DMS 273 treated with DMSO at 0.1 percent for 48 hours (cell line): ENCODE data around the gene PSME1.

ENCODE experiments used
- DNase-seq: peaks from one replicate; lab custom pipeline; 2025; lab: John Stamatoyannopoulos, UW

PSME1 gene

DNA sequence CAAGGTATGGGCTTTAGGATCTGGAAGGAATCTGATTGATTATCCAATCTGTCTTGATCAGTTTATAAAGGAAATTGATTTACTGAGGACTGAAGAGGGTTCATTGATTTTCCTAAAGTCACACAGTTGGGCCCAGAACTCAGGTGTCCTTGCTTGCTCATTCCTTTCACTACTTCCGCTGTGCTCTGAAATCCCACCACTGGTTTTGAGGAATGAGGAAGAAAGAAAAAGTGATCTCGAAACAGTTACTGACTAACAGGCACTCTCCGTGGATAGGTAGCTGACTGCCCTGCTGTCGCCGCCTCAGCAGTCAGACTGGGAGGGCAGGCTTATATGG is 5.6 kb upstream of the PSME1 start, which contains the start of gene FITM1:
Gene FITM1, plus strand, starts transcription at position 280 of the 337 bp plus-strand sequence. CDS start 905 bp downstream, outside the sequence.
- no peak for DNase-seq

DNA sequence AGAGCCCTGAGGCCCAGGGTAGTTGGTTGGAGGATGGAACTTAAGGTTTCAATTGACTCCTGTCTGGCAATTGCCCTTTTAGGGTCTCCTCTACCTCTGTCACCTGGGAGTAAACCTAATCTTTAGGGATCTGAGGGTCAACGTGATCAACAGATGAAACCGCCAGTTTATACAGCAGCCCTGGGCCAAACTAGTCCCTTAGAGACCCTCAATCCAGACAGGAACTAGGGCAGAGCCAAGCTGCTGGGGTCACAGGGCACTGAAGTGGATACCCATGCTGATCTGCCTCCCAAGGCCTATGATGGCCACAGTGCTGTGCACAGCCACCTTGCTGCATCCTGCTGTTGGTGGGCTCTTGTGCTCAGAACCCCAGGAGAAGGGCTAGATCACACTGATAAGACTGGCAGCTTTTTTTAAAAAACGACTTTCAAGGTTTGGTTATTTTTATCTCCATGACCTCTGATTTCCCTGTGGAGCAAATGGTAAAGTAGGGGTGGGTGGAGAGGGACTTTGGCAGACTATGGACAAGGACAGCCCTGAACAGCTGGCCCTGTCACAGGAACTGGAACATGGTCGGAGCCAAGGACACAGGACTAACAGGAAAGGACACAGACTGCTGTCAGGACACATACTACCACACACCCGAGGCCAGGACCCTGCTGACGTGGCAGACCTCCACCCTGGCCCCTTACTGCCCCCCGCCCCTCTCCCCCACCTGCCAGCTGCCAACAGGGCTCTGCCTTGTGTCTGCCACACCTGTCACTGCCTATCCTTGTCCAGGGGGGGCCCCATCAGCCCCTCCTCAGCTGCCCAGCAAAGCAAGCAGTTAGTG is 5.1 kb upstream of the PSME1 start:
- no peak for DNase-seq

DNA sequence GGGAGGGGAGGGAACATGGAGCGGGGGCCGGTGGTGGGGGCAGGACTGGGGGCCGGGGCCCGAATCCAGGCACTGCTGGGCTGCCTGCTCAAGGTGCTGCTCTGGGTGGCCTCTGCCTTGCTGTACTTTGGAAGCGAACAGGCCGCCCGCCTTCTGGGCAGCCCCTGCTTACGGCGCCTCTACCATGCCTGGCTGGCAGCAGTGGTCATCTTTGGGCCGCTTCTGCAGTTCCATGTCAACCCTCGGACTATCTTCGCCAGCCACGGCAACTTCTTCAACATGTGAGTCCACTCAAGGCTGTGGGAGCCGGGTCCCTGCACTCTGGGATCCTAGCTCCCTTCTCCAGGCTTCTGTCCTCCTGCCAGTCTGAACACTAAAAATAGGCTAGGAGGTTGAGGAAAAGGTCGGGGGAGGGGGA is 4.4 kb upstream of the PSME1 start:
- no peak for DNase-seq

- DNase-seq: no peak
These were observed 3.8 kb upstream of the PSME1 start for GRCh38 chr14:24132061-24132685.

DNA sequence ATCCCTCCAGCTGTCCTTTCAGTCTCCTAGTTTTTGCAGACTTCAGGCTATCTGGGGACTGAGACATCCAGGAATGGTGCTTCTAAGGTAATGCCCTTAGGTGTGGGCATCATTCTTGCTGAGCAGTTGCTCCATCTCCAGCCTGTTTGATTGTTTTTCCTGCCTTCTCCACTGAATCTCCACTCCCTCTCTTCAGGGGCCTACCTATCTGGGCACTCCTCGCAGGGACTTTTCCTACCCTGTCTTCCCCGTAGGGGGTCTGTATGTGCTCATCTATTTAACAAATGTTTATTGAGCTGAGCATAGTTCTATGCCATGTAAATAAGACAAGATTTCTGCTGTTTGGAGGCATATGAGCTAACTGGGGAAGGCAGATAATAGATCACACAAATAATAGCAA is 3.0 kb upstream of the PSME1 start:
- DNase-seq: no peak

DNA sequence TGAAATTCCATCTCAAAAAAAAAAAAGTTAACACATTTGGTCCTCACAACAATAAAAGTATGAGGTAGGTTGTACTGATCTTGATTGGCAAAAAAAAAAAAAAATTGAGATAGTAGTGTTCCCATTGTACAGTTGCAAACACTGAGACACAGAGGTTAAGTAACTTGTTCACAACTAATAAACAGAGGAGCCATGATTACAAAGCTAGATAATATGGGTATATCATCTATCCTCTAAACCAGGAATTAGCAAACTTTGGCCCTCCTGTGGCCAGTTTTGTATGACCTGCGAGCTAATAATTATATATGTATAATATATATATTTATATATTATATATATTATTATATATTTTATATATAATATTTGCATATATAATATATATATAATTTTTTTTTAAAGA is 2.3 kb upstream of the PSME1 start:
- no peak for DNase-seq

DNA sequence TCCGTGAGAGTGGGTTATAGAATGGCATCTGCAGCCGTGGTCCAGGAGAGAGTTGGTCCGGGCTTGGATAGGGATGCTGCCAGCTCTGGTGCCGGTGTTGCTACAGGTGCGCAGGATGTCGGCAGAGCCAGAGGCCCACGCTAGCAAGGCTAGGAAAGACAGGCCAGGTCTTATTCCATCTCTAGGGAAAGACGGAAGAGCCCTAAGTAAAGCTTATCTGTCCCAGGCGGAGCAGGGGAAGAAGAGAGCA is 485 bp upstream of the PSME1 start:
- no peak for DNase-seq

- DNase-seq: no peak
These were observed 912 bp downstream of the PSME1 start for GRCh38 chr14:24136684-24137528.

- DNase-seq: no peak
These were observed 1.8 kb downstream of the PSME1 start for GRCh38 chr14:24137529-24138395.

GRCh38 chr14:24138396-24139271 is 2.6 kb downstream of the PSME1 start:
- no peak for DNase-seq

GRCh38 chr14:24139272-24139934 is 3.4 kb downstream of the PSME1 start:
- no peak for DNase-seq

GRCh38 chr14:24141097-24141880 is 5.3 kb downstream of the PSME1 start, which contains the start of gene EMC9:
TSS of gene EMC9 (minus strand) at chr14:24141591. CDS start at chr14:24141304, 287 bp downstream.
- DNase-seq: peak; percentile 99

GRCh38 chr14:24143511-24143910 is 7.5 kb downstream of the PSME1 start:
- no peak for DNase-seq

GRCh38 chr14:24144451-24144850 is 8.5 kb downstream of the PSME1 start:
- DNase-seq: no peak

- DNase-seq: no peak
These were observed 9.2 kb downstream of the PSME1 start for GRCh38 chr14:24145219-24145618.

DNA sequence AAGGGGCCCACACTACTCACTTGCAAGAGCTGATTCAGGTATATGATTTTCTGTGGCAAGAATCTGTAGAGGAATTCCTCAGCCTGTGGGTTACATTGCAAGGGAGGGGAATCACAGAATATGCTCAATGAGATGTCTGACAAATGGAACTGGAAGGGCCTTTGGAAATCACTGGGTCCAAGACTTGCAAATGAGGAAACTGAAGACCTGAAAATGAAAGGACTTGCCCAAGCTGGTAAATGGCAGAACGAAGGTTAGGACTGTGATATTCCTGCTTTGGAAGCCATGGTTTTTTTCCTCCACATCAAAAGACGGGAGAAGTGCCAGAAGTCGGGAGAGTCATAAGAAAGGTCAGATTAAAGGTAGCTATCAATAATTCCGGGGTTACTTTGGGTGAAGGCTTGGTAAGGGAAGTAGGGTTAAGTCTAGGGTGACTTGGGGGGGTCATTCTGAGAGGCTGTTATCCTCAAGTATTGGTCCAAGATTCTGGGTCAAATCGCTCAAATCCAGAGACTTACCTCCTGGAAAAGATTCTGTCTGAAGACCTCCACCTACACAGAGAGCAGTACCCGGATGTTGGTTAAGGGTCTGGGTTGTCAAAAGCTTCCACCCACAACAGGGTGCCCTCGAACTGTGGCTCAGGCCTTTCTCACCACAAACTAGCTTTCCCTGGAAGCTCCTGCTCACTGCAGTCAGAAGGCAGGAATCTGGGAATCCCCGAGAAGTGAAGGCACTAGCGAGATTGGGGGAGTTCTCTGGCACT is 9.9 kb downstream of the PSME1 start:
- no peak for DNase-seq

DNA sequence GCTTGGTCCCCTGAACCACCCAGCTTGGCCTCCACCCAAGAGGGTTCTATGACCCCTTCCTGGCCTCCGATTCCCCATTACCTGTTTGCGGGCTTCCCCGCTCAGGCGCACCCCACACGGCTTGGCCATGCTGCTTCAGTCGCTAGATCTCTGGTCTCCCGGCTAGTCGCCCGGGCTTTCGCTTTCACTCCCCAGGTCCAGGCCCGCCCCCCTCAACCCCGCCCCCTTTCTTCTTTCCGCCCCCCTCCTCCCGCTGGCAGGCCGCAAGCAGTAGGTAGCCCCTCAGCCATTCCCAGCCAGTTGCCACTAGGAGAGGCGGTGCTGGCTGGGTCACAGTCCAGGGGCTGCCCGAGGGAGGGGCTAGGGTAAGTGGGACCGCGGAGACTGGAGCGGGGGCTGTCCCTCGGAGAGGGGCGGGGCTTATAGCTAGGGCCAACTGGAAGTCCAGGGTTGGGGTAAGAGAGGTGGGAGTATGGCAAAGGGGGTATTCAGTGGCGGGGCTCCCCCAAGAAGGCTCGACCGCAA is 10.5 kb downstream of the PSME1 start, which contains the start of gene PSME2:
Gene PSME2, minus strand, starts transcription at position 158 of the 525 bp plus-strand sequence. Its CDS starts 29 bp downstream, at position 129.
- DNase-seq: peak; percentile 96
